ENCODE measurements around the gene ASPRV1.

DNA sequence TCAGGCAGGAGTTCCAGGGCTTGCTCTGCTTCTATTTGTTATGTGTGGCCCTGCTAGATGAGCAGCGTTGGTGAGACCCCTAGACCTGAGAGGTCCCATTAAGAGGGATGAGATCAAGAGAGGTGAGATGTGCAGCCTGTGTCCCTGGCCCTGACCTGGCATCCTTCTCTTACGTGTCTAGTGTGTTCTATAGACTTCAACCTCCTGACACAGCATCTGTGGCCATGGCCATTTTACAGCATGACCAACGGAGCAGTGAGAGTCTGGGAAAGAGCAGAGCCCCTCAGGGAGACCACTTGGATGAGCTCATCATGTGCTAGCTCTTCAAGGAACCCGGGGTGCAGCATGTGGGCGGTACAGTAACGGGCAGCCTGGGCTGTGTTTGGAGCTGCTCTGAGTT is 32.7 kb upstream of the ASPRV1 start:
- TF ChIP-seq CHD2 (IDR thresholded peaks at IDR 0.05; ENCODE audit: low read length, partially characterized antibody) (no peak), RCOR1 (IDR thresholded peaks at IDR 0.05; ENCODE audit: low read depth, low read length) (no peak)
